ENCODE results near the gene LRPAP1.
A peak's percentile ranks its signal among the peaks of the same experiment; 100 is the strongest.
"Not testable (repeated sequence)": the region's sequence is repeated elsewhere in the genome, so short reads cannot be mapped to it uniquely, and the experiment has no call there.

LRPAP1 gene

GRCh38 chr4:3531879-3532750, at the start of gene LRPAP1:
Gene LRPAP1 (minus strand): TSS chr4:3532422. CDS start chr4:3532412, 10 bp downstream.
- DNase-seq (ENCODE audit: low read depth), result peak; percentile 78

- DNase-seq (ENCODE audit: low read depth), result not testable (repeated sequence)
These were observed 49.3 kb upstream of the LRPAP1 start for GRCh38 chr4:3581334-3582090.

GRCh38 chr4:3580859-3581258, 48.6 kb upstream of the LRPAP1 start:
- not testable (repeated sequence) for DNase-seq (ENCODE audit: low read depth)

GRCh38 chr4:3578527-3579144, 46.4 kb upstream of the LRPAP1 start:
- DNase-seq (ENCODE audit: low read depth), result not testable (repeated sequence)

GRCh38 chr4:3578052-3578451, 45.8 kb upstream of the LRPAP1 start:
- not testable (repeated sequence) for DNase-seq (ENCODE audit: low read depth)

GRCh38 chr4:3577208-3577892, 45.1 kb upstream of the LRPAP1 start:
- not testable (repeated sequence) for DNase-seq (ENCODE audit: low read depth)

- not testable (repeated sequence) for DNase-seq (ENCODE audit: low read depth)
These were observed 44.4 kb upstream of the LRPAP1 start for GRCh38 chr4:3576533-3577207.

GRCh38 chr4:3575426-3576369, 43.5 kb upstream of the LRPAP1 start:
- not testable (repeated sequence) for DNase-seq (ENCODE audit: low read depth)

GRCh38 chr4:3574865-3575264, 42.6 kb upstream of the LRPAP1 start:
- not testable (repeated sequence) for DNase-seq (ENCODE audit: low read depth)

- DNase-seq (ENCODE audit: low read depth), result not testable (repeated sequence)
These were observed 42.1 kb upstream of the LRPAP1 start for GRCh38 chr4:3574346-3574745.

- DNase-seq (ENCODE audit: low read depth), result no peak
These were observed 40.9 kb upstream of the LRPAP1 start for GRCh38 chr4:3573131-3573530.

GRCh38 chr4:3572363-3572762, 40.1 kb upstream of the LRPAP1 start:
- no peak for DNase-seq (ENCODE audit: low read depth)

GRCh38 chr4:3571921-3572320, 39.7 kb upstream of the LRPAP1 start:
- DNase-seq (ENCODE audit: low read depth), result no peak

GRCh38 chr4:3570923-3571322, 38.7 kb upstream of the LRPAP1 start:
- DNase-seq (ENCODE audit: low read depth), result not testable (repeated sequence)

- not testable (repeated sequence) for DNase-seq (ENCODE audit: low read depth)
These were observed 37.4 kb upstream of the LRPAP1 start for GRCh38 chr4:3569611-3570010.

- DNase-seq (ENCODE audit: low read depth), result not testable (repeated sequence)
These were observed 34.5 kb upstream of the LRPAP1 start for GRCh38 chr4:3566701-3567100.

- not testable (repeated sequence) for DNase-seq (ENCODE audit: low read depth)
These were observed 34.1 kb upstream of the LRPAP1 start for GRCh38 chr4:3566301-3566700.

- DNase-seq (ENCODE audit: low read depth), result not testable (repeated sequence)
These were observed 32.7 kb upstream of the LRPAP1 start for GRCh38 chr4:3564948-3565347.

GRCh38 chr4:3563403-3563802, 31.2 kb upstream of the LRPAP1 start:
- no peak for DNase-seq (ENCODE audit: low read depth)

- DNase-seq (ENCODE audit: low read depth), result not testable (repeated sequence)
These were observed 29.9 kb upstream of the LRPAP1 start for GRCh38 chr4:3562127-3562526.
